NCI-H526 treated with DMSO at 0.1 percent for 48 hours (cell line): ENCODE data around the gene WWP2.
"Not testable (repeated sequence)": the region's sequence is repeated elsewhere in the genome, so short reads cannot be mapped to it uniquely, and the experiment has no call there.

Source experiments
- DNase-seq: peaks from one replicate; lab custom pipeline; 2025; lab: John Stamatoyannopoulos, UW

Gene WWP2

GRCh38 chr16:69761983-69762813 is at the start of gene WWP2:
Gene WWP2 (plus strand): TSS chr16:69762332. CDS start chr16:69787011, 24,679 bp downstream.
- peak; percentile 44 for DNase-seq

- DNase-seq, result no peak
Measured at GRCh38 chr16:69712914-69713581, 49.1 kb upstream of the WWP2 start.

- DNase-seq, result no peak
Measured at GRCh38 chr16:69717066-69717465, 45.1 kb upstream of the WWP2 start.

GRCh38 chr16:69718111-69718764 is 43.9 kb upstream of the WWP2 start:
- DNase-seq, result no peak

GRCh38 chr16:69720822-69721430 is 41.2 kb upstream of the WWP2 start:
- no peak for DNase-seq

GRCh38 chr16:69721441-69721957 is 40.6 kb upstream of the WWP2 start:
- DNase-seq, result no peak

GRCh38 chr16:69724414-69724873 is 37.7 kb upstream of the WWP2 start:
- no peak for DNase-seq

GRCh38 chr16:69724981-69725479 is 37.1 kb upstream of the WWP2 start:
- DNase-seq, result peak; percentile 40

- no peak for DNase-seq
Measured at GRCh38 chr16:69725480-69726312, 36.4 kb upstream of the WWP2 start.

GRCh38 chr16:69726313-69727060 is 35.6 kb upstream of the WWP2 start, which contains the start of gene NQO1:
Gene NQO1 (minus strand): TSS chr16:69726560. CDS start chr16:69726439, 121 bp downstream.
- DNase-seq, result peak; percentile 63

GRCh38 chr16:69727916-69728270 is 34.2 kb upstream of the WWP2 start:
- no peak for DNase-seq

GRCh38 chr16:69729030-69729429 is 33.1 kb upstream of the WWP2 start:
- DNase-seq, result not testable (repeated sequence)

GRCh38 chr16:69731280-69731679 is 30.9 kb upstream of the WWP2 start:
- not testable (repeated sequence) for DNase-seq

- DNase-seq, result no peak
Measured at GRCh38 chr16:69732101-69732500, 30.0 kb upstream of the WWP2 start.

- no peak for DNase-seq
Measured at GRCh38 chr16:69741519-69741918, 20.6 kb upstream of the WWP2 start.

GRCh38 chr16:69741951-69742904 is 19.9 kb upstream of the WWP2 start:
- no peak for DNase-seq

GRCh38 chr16:69744363-69745231 is 17.5 kb upstream of the WWP2 start:
- DNase-seq, result no peak

- no peak for DNase-seq
Measured at GRCh38 chr16:69745232-69745612, 16.9 kb upstream of the WWP2 start.
